NT2/D1 (cell line): ENCODE results near the gene MIPOL1.
"Not testable (repeated sequence)": the region's sequence is repeated elsewhere in the genome, so short reads cannot be mapped to it uniquely, and the experiment has no call there.

ENCODE experiments used
- DNase-seq: peaks from one replicate; pipeline ENCODE4 v3.0.0-alpha.2; 2011; ENCODE audit warnings: low read depth, low spot score
- H3K27me3 ChIP-seq: 2 replicates; pipeline ENCODE4 v1.6.0; 2011; ENCODE audit warnings: mild to moderate bottlenecking; ENCODE audit not compliant: insufficient read length, insufficient read depth
- H3K36me3 ChIP-seq: 2 replicates; pipeline ENCODE4 v1.6.1; 2011; ENCODE audit warnings: mild to moderate bottlenecking, low read length, mixed read lengths; ENCODE audit not compliant: insufficient read depth, insufficient read length
- H3K4me1 ChIP-seq: 2 replicates; pipeline ENCODE4 v1.5.1; 2011; ENCODE audit not compliant: insufficient read depth, insufficient read length
- H3K4me3 ChIP-seq: 2 replicates; pipeline ENCODE4 v1.5.1; 2011; ENCODE audit warnings: low read depth; ENCODE audit not compliant: insufficient read length
- H3K9ac ChIP-seq: 2 replicates; pipeline ENCODE4 v1.6.0; 2011; ENCODE audit warnings: low read depth; ENCODE audit not compliant: insufficient read length
- H3K9me3 ChIP-seq: 2 replicates; pipeline ENCODE4 v1.5.1; 2011; ENCODE audit warnings: mild to moderate bottlenecking, low read length; ENCODE audit not compliant: insufficient read depth
- SUZ12 ChIP-seq: IDR thresholded peaks from 2 replicates; pipeline ENCODE4 v1.6.1; 2011; ENCODE audit not compliant: insufficient read length, insufficient read depth; ENCODE audit errors: extremely low read depth
- YY1 ChIP-seq: IDR thresholded peaks from 2 replicates; pipeline ENCODE4 v1.6.1; 2011; ENCODE audit not compliant: insufficient read length, insufficient read depth
- ZNF274 ChIP-seq: IDR thresholded peaks from 2 replicates; pipeline ENCODE4 v1.6.1; 2011; ENCODE audit warnings: mild to moderate bottlenecking, low read depth, low read length

Gene MIPOL1

GRCh38 chr14:37221073-37221472, 23.3 kb downstream of the MIPOL1 start:
- Histone ChIP-seq H3K36me3 (no peaks in the 10 kb centered on the region), H3K9ac (no peak overlapping the region), H3K4me3 (no peak overlapping the region), H3K27me3 (no peaks in the 10 kb centered on the region), H3K4me1 (no peaks in the 10 kb centered on the region), H3K9me3 (peaks cover 24% of the 10 kb centered on the region; the same call in 1 of the 2 replicates)
- no peak for DNase-seq
- TF ChIP-seq ZNF274 (no peak), YY1 (no peak)

- H3K4me1 ChIP-seq, result no peaks in the 10 kb centered on the region
- H3K4me3 ChIP-seq, result no peak overlapping the region
- no peak overlapping the region for H3K9ac ChIP-seq
- H3K36me3 ChIP-seq, result no peaks in the 10 kb centered on the region
- peaks cover 28% of the 10 kb centered on the region; the same call in 1 of the 2 replicates for H3K9me3 ChIP-seq
- H3K27me3 ChIP-seq, result no peaks in the 10 kb centered on the region
- no peak for DNase-seq
- no peak for TF ChIP-seq ZNF274
These were observed 26.3 kb downstream of the MIPOL1 start for GRCh38 chr14:37223947-37224474.

DNA sequence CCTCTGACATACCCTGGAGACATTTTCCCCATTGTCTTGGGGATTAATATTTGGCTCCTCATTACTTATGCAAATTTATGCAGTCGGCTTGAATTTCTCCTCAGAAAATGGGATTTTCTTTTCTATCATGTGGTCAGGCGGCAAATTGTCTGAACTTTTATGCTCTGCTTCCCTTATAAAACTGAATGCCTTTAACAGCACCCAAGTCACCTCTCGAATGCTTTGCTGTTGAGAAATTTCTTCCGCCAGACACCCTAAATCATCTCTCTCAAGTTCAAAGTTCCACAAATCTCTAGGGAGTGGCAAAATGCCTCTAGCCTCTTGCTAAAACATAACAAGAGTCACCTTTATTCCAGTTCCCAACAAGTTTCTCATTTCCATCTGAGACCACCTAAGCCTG, 27.9 kb downstream of the MIPOL1 start:
- DNase-seq, H3K9ac ChIP-seq: not testable (repeated sequence)

GRCh38 chr14:37230551-37231194, 32.9 kb downstream of the MIPOL1 start:
- TF ChIP-seq YY1, result no peak
- no peak for TF ChIP-seq ZNF274
- no peak for TF ChIP-seq SUZ12
- Histone ChIP-seq H3K9me3 (peaks cover 8% of the 10 kb centered on the region; the same call in 1 of the 2 replicates), H3K27me3 (no peaks in the 10 kb centered on the region)

More for the DNA sequence above, 27.9 kb downstream of the MIPOL1 start:
- H3K4me1 ChIP-seq, H3K36me3 ChIP-seq, H3K4me3 ChIP-seq, H3K27me3 ChIP-seq: not testable (repeated sequence)
- H3K9me3 ChIP-seq, result peaks cover 28% of the 10 kb centered on the region; the same call in 1 of the 2 replicates

GRCh38 chr14:37232907-37233481, 35.3 kb downstream of the MIPOL1 start:
- TF ChIP-seq SUZ12, result no peak
- TF ChIP-seq ZNF274, result no peak
- TF ChIP-seq YY1, result no peak
- no peaks in the 10 kb centered on the region for H3K36me3 ChIP-seq
- no peak overlapping the region for H3K4me3 ChIP-seq
- no peaks in the 10 kb centered on the region for H3K4me1 ChIP-seq
- DNase-seq, result peak; percentile 3
- H3K27me3 ChIP-seq, result no peaks in the 10 kb centered on the region
- H3K9me3 ChIP-seq, result no peaks in the 10 kb centered on the region
- H3K9ac ChIP-seq, result no peak overlapping the region

More at GRCh38 chr14:37230551-37231194, 32.9 kb downstream of the MIPOL1 start:
- DNase-seq, result no peak
- Histone ChIP-seq H3K36me3 (no peaks in the 10 kb centered on the region), H3K4me1 (no peaks in the 10 kb centered on the region), H3K9ac (no peak overlapping the region), H3K4me3 (no peak overlapping the region)

GRCh38 chr14:37234222-37234621, 36.5 kb downstream of the MIPOL1 start:
- Histone ChIP-seq H3K4me1 (no peaks in the 10 kb centered on the region), H3K36me3 (no peaks in the 10 kb centered on the region), H3K4me3 (no peak overlapping the region), H3K27me3 (no peaks in the 10 kb centered on the region), H3K9me3 (no peaks in the 10 kb centered on the region), H3K9ac (no peak overlapping the region)
- no peak for TF ChIP-seq ZNF274
- no peak for TF ChIP-seq YY1
- TF ChIP-seq SUZ12, result no peak
- no peak for DNase-seq

GRCh38 chr14:37236044-37236443, 38.3 kb downstream of the MIPOL1 start:
- H3K4me3 ChIP-seq, H3K9me3 ChIP-seq, DNase-seq, H3K4me1 ChIP-seq, H3K9ac ChIP-seq, H3K27me3 ChIP-seq, H3K36me3 ChIP-seq: not testable (repeated sequence)

GRCh38 chr14:37237094-37237493, 39.4 kb downstream of the MIPOL1 start:
- Histone ChIP-seq H3K36me3 (no peaks in the 10 kb centered on the region), H3K9ac (no peak overlapping the region), H3K4me1 (peaks cover 2% of the 10 kb centered on the region), H3K9me3 (no peaks in the 10 kb centered on the region), H3K4me3 (no peak overlapping the region), H3K27me3 (no peaks in the 10 kb centered on the region)
- TF ChIP-seq ZNF274 (no peak), YY1 (no peak), SUZ12 (no peak)
- DNase-seq, result no peak
